ENCODE data around the gene UROC1. TPM values are rescaled to one million over a fixed set of nuclear protein-coding genes. Genes with fewer than 3 reads are reported as not detected.

The UROC1 gene
- total RNA-seq, 1 experiment from 2014 or later = not detected

DNA sequence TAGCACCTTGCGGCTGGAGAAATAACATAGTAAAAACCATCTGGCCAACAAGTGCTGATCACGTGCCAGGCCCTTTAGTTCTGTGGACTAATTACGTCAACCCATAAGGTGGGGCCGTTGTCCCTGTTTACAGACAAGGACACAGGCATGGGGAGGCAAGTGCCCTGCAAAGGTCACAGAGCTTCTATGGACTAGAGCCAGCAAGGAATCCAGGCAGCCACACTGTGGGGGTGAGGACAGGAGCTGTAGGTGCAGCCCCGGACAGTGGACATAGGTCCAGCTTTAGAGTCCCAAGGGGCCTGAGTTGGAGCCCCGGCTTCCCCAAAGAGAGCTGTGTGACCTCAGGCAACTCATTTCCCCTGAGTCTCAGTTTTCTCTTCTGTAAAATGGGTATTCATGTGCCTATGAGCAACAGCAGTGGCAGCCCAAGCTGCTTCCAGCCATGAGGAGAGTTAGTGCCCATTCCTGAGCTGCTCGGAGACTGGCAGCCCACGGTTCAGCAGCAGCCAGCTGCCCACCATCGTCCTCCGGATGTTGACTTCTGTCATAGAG, 20.2 kb upstream of the UROC1 start:
- Histone ChIP-seq H3K27ac (ENCODE audit: low read depth, low read length, poor library complexity, severe bottlenecking) (no peak overlapping the region), H3K9me3 (ENCODE audit: low read depth, low read length, poor library complexity, severe bottlenecking) (no peaks in the 10 kb centered on the region), H3K27me3 (replicated peaks; ENCODE audit: insufficient read depth, low read depth, low read length, poor library complexity) (peaks cover 14% of the 10 kb centered on the region), H3K4me3 (ENCODE audit: low read depth, low read length, poor library complexity, severe bottlenecking) (no peak overlapping the region), H3K36me3 (ENCODE audit: insufficient read depth, low read length, poor library complexity, severe bottlenecking) (no peaks in the 10 kb centered on the region), H3K4me1 (ENCODE audit: insufficient read depth, low read length, poor library complexity, severe bottlenecking) (peaks cover 7% of the 10 kb centered on the region)
- CTCF ChIA-PET = no interaction called here
- intact Hi-C loops (cut with micrococcal nuclease; ENCODE audit: unreplicated experiment) = no loop called here
- POLR2A ChIA-PET (ENCODE audit: low non-redundant PET) = no interaction called here
- TF ChIP-seq EZH2 (IDR thresholded peaks at IDR 0.05; ENCODE audit: borderline replicate concordance, low read depth, low read length, poor library complexity, severe bottlenecking) = no peak
- TF ChIP-seq, protein P1, sequence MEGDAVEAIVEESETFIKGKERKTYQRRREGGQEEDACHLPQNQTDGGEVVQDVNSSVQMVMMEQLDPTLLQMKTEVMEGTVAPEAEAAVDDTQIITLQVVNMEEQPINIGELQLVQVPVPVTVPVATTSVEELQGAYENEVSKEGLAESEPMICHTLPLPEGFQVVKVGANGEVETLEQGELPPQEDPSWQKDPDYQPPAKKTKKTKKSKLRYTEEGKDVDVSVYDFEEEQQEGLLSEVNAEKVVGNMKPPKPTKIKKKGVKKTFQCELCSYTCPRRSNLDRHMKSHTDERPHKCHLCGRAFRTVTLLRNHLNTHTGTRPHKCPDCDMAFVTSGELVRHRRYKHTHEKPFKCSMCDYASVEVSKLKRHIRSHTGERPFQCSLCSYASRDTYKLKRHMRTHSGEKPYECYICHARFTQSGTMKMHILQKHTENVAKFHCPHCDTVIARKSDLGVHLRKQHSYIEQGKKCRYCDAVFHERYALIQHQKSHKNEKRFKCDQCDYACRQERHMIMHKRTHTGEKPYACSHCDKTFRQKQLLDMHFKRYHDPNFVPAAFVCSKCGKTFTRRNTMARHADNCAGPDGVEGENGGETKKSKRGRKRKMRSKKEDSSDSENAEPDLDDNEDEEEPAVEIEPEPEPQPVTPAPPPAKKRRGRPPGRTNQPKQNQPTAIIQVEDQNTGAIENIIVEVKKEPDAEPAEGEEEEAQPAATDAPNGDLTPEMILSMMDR (conservative IDR thresholded peaks at IDR 0.05; ENCODE audit: low read depth, low read length) = no peak
- no peak for DNase-seq (ENCODE audit: low spot score)
- no TSS peak for BruUV-seq (replicated peaks)

DNA sequence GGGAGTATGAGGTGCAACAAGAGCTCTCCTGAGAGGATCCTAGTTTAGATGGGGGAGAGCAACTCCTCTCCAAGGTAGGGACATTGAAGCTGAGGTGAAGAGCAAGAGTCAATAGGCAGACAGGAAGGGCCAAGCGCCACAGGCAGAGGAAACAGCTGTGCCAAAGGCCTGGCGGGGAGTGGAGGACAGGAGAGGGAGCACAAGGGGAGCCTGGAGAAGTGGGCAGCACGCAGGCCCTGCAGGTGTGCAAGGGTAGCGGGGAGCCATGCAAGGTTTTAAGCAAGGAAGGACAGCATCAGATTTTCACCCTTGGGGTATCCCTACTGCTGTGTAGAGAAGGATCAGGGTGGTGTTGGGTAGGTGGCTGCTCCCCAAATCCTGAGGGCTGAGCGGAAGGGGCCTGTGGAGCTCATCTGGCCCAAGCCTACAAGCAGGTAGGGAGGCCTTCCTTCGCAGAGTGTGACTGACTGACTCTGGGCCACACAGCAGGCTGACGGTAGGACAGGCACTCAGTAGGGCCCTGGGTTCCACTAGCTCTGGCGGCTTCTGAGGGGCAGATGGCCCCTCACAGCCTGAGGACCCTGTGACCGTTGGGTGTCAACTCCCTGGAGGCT, 19.6 kb upstream of the UROC1 start:
- intact Hi-C loops (cut with micrococcal nuclease; ENCODE audit: unreplicated experiment) = no loop called here
- Histone ChIP-seq H3K36me3 (ENCODE audit: insufficient read depth, low read length, poor library complexity, severe bottlenecking) (no peaks in the 10 kb centered on the region), H3K4me3 (ENCODE audit: low read depth, low read length, poor library complexity, severe bottlenecking) (no peak overlapping the region), H3K9me3 (ENCODE audit: low read depth, low read length, poor library complexity, severe bottlenecking) (no peaks in the 10 kb centered on the region), H3K27me3 (replicated peaks; ENCODE audit: insufficient read depth, low read depth, low read length, poor library complexity) (peaks cover 18% of the 10 kb centered on the region), H3K27ac (ENCODE audit: low read depth, low read length, poor library complexity, severe bottlenecking) (no peak overlapping the region), H3K4me1 (ENCODE audit: insufficient read depth, low read length, poor library complexity, severe bottlenecking) (peaks cover 7% of the 10 kb centered on the region)
- no peak for TF ChIP-seq EZH2 (IDR thresholded peaks at IDR 0.05; ENCODE audit: borderline replicate concordance, low read depth, low read length, poor library complexity, severe bottlenecking)
- TF ChIP-seq, protein P1 (conservative IDR thresholded peaks at IDR 0.05; ENCODE audit: low read depth, low read length) = no peak
- no peak for DNase-seq (ENCODE audit: low spot score)
- BruUV-seq (replicated peaks) = no TSS peak
- CTCF ChIA-PET = no interaction called here
- POLR2A ChIA-PET (ENCODE audit: low non-redundant PET) = no interaction called here

DNA sequence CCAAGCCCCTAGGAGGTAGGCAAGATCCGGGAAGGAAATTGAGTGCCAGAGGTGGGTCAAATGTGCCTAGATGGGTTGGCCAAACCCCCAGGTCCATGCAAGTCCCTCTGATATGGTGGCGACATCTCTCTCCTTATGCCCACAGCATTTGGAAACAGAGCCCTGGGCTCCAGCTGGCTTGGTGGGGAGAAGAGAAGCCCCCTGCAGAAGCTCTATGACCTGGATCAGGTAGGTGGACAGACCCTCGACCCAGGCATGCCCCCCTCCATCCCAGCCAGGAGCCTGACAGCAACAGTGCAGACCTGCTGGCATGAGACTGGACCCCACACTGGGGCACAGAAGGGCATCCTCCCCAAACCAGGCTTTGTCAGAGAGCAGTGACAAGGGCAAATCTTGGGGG, 18.6 kb upstream of the UROC1 start:
- TF ChIP-seq, protein P1 (conservative IDR thresholded peaks at IDR 0.05; ENCODE audit: low read depth, low read length) = no peak
- TF ChIP-seq EZH2 (IDR thresholded peaks at IDR 0.05; ENCODE audit: borderline replicate concordance, low read depth, low read length, poor library complexity, severe bottlenecking) = no peak
- DNase-seq (ENCODE audit: low spot score) = no peak
- no peak overlapping the region for H3K27ac ChIP-seq (ENCODE audit: low read depth, low read length, poor library complexity, severe bottlenecking)
- no peak overlapping the region for H3K4me3 ChIP-seq (ENCODE audit: low read depth, low read length, poor library complexity, severe bottlenecking)
- no peaks in the 10 kb centered on the region for H3K9me3 ChIP-seq (ENCODE audit: low read depth, low read length, poor library complexity, severe bottlenecking)
- ChIA-PET POLR2A (ENCODE audit: low non-redundant PET) (no interaction called here), CTCF (no interaction called here)
- no TSS peak for BruUV-seq (replicated peaks)
- H3K4me1 ChIP-seq (ENCODE audit: insufficient read depth, low read length, poor library complexity, severe bottlenecking) = peaks cover 7% of the 10 kb centered on the region
- H3K36me3 ChIP-seq (ENCODE audit: insufficient read depth, low read length, poor library complexity, severe bottlenecking) = no peaks in the 10 kb centered on the region
- intact Hi-C loops (cut with micrococcal nuclease; ENCODE audit: unreplicated experiment) = no loop called here
- H3K27me3 ChIP-seq (replicated peaks; ENCODE audit: insufficient read depth, low read depth, low read length, poor library complexity) = peaks cover 18% of the 10 kb centered on the region
